ENCODE results near the gene COG7. TPM values are rescaled to one million over a fixed set of nuclear protein-coding genes. Genes with fewer than 3 reads are reported as not detected.

COG7 gene
- total RNA-seq, 1 donor from 2014 or later, result 25.9 TPM

DNA sequence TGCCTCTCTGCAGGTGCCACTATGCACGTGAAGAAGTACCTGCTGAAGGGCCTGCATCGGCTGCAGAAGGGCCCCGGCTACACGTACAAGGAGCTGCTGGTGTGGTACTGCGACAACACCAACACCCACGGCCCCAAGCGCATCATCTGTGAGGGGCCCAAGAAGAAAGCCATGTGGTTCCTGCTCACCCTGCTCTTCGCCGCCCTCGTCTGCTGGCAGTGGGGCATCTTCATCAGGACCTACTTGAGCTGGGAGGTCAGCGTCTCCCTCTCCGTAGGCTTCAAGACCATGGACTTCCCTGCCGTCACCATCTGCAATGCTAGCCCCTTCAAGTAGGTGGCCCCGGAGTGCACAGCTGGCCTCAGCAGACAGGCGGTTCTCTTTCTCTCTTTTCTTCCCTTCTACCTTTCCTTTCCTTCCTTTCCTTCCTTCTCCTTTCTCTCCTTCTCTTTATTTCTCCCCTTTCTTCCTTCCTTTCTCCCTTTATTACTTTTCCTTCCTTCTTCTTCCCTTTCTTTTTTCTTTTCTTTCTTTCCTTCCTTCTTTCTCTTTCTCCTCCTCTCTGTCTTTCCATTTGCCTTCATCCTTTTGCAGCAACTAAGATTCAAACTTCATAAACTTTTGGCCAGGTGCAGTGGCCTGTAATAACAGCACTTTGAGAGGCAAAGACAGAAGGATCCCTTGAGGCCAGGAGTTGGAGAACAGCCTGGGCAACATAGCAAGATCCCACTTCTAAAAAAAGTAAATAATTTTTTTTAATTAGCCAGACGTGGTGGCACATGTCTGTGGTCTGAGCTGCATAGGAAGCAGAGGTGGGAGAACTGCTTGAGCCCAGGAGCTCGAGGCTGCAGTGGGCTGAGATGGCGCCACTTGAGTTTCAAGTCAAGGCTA, 104.2 kb downstream of the COG7 start:
- TF ChIP-seq, protein P1, sequence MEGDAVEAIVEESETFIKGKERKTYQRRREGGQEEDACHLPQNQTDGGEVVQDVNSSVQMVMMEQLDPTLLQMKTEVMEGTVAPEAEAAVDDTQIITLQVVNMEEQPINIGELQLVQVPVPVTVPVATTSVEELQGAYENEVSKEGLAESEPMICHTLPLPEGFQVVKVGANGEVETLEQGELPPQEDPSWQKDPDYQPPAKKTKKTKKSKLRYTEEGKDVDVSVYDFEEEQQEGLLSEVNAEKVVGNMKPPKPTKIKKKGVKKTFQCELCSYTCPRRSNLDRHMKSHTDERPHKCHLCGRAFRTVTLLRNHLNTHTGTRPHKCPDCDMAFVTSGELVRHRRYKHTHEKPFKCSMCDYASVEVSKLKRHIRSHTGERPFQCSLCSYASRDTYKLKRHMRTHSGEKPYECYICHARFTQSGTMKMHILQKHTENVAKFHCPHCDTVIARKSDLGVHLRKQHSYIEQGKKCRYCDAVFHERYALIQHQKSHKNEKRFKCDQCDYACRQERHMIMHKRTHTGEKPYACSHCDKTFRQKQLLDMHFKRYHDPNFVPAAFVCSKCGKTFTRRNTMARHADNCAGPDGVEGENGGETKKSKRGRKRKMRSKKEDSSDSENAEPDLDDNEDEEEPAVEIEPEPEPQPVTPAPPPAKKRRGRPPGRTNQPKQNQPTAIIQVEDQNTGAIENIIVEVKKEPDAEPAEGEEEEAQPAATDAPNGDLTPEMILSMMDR (IDR thresholded peaks at IDR 0.05), result no peak

DNA sequence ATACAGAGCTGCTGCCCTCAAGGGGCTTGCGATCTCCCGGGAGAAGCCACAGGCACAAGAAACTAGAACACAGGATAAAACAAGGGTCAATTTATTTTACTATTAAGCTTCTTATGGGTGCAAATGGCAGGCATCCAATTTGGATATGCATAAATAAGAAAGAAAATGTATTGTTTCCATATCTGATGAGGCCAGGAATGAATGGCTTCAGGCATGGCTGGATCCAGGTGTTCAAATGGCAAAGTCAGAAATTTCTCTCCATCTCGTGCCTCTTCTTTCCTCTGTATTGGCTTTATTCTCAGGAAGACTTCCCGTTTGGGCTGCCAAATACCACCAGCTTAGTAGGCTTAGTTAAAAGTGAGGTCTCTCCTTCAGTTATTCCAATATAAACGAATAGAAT, 107.8 kb downstream of the COG7 start:
- Histone ChIP-seq H3K36me3 (no peaks in the 10 kb centered on the region), H3K4me3 (no peak overlapping the region), H3K27me3 (no peaks in the 10 kb centered on the region), H3K9me3 (no peaks in the 10 kb centered on the region), H3K27ac (no peak overlapping the region), H3K4me1 (no peaks in the 10 kb centered on the region)
- TF ChIP-seq, protein P1 (IDR thresholded peaks at IDR 0.05), result no peak
- intact Hi-C loops (cut with DNase I), result no loop called here
- no peak for DNase-seq (ENCODE audit: low spot score in 2 of 2)

More for the DNA sequence above, 104.2 kb downstream of the COG7 start:
- Histone ChIP-seq H3K36me3 (no peaks in the 10 kb centered on the region), H3K27me3 (no peaks in the 10 kb centered on the region), H3K4me1 (no peaks in the 10 kb centered on the region), H3K27ac (no peak overlapping the region), H3K9me3 (no peaks in the 10 kb centered on the region), H3K4me3 (no peak overlapping the region)
- intact Hi-C loops (cut with DNase I), result no loop called here
- DNase-seq (ENCODE audit: low spot score in 2 of 2), result no peak

DNA sequence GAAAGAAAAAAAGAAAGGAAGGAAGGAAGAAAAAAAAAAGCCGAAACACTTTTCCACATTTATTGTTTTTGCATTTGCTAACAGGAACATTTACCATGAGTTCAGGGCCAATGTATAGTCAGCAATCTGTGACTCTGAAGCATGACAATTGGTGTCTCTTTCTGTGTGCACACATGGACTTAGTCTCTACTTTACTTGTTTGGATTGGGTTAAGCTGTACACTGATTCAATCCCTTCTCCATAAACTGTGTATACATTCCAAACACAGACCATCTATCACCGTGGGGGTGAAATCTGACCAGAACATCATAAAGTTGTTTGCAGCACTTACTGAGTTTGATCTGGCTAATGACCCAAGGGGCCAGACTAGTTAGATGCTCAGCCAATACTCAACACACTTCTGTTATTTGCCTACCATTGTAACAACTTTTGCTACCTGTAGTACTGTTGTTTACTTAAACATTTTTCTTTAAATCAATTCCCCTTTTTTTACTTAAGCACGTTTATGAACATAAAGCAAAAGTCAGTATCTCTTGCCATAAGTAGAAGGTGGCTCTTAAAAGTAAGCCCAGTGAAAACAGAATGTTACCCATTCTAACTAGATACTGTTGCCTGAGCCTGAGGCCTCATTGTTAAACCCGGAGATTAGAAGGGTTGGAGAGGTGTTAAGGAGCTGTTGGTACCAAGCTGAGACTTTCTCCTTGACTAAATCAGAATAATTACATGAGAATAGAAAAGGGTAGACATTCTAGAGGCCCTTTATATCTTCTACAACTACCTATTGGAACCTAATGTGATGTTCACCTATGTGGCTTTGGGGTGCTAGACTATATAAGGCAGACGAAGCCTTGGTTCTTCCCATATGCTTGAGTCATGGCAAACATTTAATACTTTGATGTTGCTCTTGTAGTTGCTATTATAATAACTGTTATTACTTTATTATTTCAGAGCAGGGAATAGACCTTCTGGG, 109.1 kb downstream of the COG7 start:
- no peak overlapping the region for H3K27ac ChIP-seq
- no peak for DNase-seq (ENCODE audit: low spot score in 2 of 2)
- H3K27me3 ChIP-seq, result no peaks in the 10 kb centered on the region
- TF ChIP-seq, protein P1 (IDR thresholded peaks at IDR 0.05), result no peak
- H3K4me3 ChIP-seq, result no peak overlapping the region
- H3K9me3 ChIP-seq, result no peaks in the 10 kb centered on the region
- intact Hi-C loops (cut with DNase I), result no loop called here
- H3K4me1 ChIP-seq, result no peaks in the 10 kb centered on the region
- H3K36me3 ChIP-seq, result no peaks in the 10 kb centered on the region

DNA sequence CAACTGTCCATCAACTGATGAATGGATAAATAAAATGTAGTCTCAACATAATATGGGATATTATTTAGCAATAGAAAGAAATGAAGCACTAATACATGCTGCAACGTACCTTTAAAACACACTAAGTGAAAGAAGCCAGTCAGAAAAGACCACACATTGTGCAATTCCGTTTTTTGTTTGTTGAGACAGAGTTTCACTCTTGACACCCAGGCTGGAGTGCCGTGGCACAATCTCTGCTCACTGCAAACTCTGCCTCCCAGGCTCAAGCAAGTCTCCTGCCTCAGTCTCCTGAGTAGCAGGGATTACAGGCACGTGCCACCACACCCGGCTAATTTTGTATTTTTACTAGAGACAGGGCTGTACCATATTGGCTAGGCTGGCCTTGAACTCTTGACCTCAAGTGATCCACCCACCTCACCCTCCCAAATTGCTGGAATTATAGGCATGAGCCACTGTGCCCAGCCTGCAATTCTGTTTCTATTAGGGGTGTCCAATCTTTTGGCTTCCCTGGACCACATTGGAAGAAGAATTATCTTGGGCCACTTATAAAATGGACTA, 110.8 kb downstream of the COG7 start:
- TF ChIP-seq, protein P1 (IDR thresholded peaks at IDR 0.05), result no peak
- no peaks in the 10 kb centered on the region for H3K27me3 ChIP-seq
- H3K27ac ChIP-seq, result no peak overlapping the region
- intact Hi-C loops (cut with DNase I), result no loop called here
- no peak for DNase-seq (ENCODE audit: low spot score in 2 of 2)
- H3K4me3 ChIP-seq, result no peak overlapping the region
- no peaks in the 10 kb centered on the region for H3K4me1 ChIP-seq
- peaks cover 0 to 4% of the 10 kb centered on the region in 2 donors for H3K9me3 ChIP-seq
- no peaks in the 10 kb centered on the region for H3K36me3 ChIP-seq

DNA sequence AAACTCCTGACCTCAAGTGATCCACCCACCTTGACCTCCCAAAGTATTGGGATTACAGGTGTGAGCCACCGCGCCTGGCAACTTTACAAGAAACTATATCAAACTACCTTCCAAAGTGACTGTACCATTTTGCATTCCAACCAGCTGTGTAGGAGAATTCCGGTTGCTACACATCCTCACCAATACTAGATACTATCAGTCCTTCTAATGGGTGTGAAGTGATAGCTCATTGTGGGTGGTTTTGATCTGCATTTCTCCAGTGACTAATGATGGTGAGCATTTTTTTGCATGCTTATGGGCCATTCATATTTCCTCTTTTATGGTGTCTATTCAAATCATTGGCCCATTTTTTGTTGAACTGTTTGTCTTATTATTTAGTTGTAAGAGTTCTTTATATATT, 113.2 kb downstream of the COG7 start:
- no peak for DNase-seq (ENCODE audit: low spot score in 2 of 2)
- no peaks in the 10 kb centered on the region for H3K36me3 ChIP-seq
- H3K4me1 ChIP-seq, result no peaks in the 10 kb centered on the region
- no peak overlapping the region for H3K27ac ChIP-seq
- intact Hi-C loops (cut with DNase I), result no loop called here
- no peak overlapping the region for H3K4me3 ChIP-seq
- H3K27me3 ChIP-seq, result no peaks in the 10 kb centered on the region
- TF ChIP-seq, protein P1 (IDR thresholded peaks at IDR 0.05), result no peak
- H3K9me3 ChIP-seq, result peaks cover 0 to 4% of the 10 kb centered on the region in 2 donors

Data from ascending aorta (tissue), 2 donors.